CD1c-positive myeloid dendritic cell (primary cell): ENCODE results near the gene ECHS1.
"Not testable (repeated sequence)": the region's sequence is repeated elsewhere in the genome, so short reads cannot be mapped to it uniquely, and the experiment has no call there.

ENCODE experiments used
- DNase-seq: peaks from one replicate; pipeline ENCODE4 v3.0.0-alpha.2; 2016; ENCODE audit errors: extremely low spot score

Gene ECHS1

DNA sequence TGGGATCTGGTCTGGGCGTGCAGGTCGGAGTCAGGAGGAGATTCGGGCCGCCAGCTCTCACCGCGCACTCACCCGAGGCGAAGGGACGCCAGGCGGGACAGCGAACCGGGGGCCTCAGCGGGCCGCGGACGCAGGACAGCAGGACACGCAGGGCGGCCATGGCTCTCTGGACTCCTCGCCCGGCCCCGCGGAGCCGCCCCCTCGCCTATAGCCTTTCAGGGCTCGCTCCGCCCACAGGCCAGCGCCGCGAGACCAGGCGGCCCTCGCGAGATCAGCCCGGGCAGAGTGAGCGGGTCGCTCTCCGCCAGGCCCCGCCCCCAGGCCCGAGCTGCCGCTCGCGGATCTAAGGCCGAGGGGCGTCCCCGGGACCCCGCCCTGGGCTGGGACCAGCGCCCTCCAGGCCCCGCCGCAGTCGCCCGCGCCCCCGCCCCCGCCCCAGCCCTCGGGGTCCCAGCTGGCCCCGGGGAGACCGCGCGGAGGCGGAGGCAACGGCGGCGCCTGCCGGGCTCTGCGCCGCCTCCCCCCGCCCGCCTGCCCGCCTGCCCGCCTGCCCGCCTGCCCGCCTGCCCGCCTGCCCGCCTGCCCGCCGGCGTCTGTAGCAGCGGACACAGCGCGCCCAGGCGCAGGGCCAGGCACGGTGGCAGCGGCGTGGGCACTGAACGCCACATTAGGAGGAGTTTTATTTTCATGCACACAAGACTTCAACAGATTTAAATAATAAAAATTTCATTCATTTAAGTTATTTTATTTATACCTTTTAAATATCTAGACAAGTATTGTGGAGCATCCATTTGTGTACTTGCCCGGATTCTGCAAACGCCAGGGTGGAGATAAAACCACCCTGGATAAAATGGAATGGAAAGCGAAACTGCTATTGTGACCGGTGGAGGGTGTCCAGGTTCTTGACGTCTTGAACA, at the start of gene ECHS1:
TSS of gene ECHS1 (minus strand) at position 181 of the 917 bp plus-strand sequence. CDS start at position 160, 21 bp downstream.
- DNase-seq, result peak; percentile 98

DNA sequence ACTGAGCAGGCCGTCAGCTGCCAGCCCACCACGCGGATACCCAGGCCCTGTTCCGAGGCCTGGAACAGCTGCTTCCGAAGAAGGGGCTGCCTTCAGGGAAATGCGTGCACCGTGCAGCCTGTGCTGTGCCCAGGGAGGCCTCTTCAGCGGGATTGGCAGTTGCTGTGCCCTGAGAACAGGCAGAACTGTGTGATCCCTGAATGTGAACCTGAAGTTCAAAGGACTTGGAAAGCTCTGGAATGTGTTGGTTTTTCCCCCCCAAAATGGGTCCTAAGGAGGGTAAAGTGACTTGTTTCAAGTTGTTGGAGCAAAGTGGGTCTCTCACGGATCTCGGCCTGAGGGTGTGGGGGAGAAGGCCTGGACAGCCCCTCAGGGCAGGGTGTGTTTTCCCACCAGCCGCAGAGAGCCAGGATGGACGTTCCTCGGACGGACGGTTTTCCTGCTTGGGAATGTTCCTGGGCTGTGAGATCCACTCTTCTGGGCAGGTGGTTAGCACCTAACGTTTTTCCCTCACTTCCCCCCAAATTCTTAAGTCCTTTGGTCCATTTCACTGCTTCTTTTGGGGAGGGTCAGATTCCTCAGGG, 49.2 kb upstream of the ECHS1 start:
- no peak for DNase-seq

DNA sequence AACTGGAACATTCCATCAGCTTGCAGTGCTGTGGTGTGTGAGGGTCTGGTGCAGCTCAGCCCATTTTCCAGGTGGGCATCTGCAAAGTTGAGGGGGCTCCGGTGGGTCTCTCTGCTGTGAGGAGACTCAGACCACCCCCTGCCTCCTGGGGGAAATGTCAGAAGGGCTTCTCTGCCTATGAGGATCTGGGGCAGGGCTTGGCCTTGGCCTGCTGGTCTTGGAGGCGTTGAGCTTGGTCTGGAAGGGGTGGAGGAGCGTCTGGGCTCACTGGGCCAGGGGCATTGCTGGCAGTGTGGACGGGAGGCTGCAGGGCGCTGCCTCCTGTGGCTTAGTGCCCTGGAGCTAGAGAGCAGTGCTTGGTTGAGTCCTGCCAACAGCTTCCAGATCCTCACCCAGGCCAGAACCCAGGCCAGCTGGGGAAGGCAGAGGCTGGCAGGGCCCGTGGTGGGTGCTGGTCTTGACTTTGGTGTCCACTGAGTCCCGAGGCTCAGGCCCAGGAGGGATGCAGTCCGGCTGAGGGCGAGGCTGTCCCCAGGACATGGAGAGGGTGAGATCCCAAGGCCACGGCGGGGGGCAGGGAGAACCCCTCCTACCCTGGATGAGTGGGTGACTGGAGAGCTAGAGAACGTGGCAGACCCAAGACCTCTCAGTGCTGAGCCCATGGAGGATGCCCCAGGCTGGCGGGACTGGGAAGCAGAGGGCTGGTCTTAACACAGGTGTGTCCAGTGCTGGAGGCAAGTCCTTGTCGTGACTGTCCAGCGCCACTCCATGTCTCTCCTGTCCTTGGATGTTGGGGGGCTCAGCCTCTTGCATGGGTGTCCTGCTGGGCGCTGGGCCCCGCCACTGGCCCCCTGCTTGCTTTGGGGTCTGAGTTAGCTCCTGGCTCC, 48.4 kb upstream of the ECHS1 start:
- DNase-seq, result no peak

DNA sequence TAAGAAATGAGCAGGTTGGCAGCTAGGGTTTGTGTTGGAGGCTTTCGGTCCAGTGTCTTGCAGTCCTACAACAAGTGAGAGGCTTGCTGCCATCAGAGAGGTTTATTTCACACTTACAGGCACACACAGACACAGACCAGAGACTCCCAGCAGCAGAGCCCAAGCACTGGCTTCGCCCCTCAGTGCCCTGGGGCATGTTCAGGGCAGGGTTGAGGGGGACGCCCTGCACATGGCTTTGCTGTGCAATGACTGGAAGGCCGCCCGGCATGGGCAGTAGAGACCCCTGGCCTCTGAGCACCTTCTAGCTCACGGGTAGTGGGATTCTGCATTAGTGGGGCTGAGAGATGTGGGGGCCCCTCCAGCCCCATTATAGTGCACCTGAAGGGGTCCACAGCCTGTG, 47.4 kb upstream of the ECHS1 start:
- DNase-seq, result no peak

DNA sequence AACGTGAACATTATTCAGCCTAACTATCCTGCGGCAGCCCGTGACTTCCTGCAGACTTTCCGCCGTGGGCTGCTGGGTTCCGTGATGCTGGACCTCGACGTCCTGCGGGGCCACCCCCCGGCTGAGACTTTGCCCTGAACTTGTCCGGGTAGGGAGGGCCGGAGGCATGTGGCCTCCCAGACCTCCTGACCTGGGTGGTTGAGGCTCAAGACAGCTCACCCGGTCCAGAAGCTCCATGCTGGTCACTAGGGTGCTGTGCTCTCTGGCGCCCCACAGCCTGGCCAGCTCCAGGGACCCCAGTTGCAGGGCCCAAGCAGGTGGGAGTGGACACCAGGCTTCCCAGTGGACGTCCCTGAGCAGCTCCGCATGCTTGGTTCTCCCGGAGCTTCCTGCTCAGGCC, 46.9 kb upstream of the ECHS1 start:
- DNase-seq, result no peak

DNA sequence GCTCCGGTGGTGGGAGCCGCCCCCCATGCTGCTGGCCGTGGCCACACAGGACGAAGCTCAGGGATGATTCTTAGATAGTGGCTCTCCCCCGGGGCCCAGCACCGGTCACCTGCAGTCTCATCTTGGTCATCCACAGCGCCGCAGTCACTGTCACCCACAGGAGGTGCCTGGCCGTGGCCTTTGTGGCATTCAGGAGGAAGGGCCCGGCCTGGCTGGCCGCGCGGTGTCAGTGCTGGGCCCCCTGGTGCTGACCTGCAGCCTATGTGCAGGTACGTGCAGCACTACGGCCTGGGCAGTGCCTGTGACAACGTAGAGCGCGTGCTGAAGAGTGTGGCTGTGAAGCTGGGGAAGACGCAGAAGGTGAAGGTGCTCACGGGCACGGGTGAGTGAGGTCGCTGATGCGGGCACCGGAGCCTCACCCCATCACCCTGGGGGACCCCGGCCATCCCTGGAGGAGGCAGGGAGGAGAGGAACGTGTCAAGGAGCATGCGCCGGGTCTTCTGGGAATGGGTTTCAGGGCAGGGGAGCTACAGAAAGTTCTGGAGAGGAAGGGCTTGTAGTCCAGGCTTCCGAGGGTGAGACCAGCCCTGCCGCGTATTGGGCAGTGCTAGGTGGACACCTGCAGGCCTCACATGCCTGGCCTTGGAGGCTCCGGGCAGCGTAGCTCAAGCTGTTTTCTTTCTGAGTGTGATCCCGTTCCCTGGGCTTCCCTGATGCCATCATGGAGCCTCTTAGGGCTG, 46.2 kb upstream of the ECHS1 start:
- DNase-seq, result no peak

DNA sequence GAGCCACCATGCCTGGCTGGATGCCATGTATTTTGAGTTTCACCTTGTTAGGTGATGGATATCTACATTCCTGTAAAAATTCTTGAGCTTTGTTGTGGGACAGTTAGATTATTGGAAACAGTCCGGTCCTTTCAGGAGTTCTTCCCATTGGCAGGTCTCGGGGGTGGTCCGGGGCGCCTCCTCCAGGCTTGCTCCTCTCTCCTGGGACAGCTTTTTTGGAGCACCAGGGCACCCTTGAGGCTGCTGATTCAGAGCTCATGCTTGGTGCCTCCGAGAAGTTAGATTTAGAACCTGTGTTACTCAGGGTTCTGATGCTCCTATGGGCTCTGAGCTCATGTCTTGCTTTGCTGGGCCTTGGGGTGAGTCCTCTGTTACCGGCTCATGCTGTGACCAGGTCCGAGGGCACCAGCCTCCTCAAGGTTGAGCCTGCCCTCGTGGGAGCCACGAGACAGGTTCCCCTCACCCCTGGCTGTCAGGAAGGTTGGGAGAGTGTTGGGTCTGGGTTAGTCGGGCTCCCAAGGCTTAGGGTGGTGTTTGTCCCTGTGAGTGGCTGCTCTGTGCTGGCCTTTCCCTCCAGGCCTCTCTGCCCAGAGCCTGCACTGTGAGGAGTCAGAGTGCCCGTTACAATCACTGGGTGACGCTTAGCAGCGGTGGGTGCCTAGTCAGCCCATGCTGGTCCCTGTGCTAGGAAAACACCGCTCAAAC, 45.3 kb upstream of the ECHS1 start:
- DNase-seq, result no peak

DNA sequence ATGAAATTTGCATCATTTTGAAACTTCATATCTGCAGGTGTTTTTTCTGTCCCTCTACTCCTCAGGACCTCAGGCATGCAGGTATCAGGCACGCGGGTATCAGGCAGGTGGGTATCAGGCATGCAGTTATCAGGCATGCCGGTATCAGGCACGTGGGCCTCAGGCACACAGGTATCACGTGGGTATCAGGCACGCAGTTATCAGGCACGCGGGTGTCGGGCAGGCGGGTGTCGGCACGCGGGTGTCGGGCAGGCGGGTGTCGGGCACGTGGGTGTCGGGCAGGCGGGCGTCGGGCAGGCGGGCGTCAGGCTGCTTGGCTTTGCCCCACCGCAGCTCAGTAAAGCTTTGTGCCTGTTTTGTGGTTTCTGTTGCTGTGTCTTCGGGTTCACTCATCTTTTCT, 42.6 kb upstream of the ECHS1 start:
- DNase-seq, result no peak

DNA sequence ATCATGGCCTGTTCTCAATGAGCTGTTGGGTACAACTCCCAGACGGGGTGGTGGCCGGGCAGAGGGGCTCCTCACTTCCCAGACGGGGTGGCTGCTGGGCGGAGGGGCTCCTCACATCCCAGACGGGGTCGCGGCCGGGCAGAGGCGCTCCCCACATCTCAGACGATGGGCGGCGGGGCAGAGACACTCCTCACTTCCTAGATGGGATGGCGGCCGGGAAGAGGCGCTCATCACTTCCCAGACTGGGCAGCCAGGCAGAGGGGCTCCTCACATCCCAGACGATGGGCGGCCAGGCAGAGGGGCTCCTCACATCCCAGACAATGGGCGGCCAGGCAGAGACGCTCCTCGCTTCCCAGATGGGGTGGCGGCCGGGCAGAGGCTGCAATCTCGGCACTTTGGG, 41.2 kb upstream of the ECHS1 start:
- not testable (repeated sequence) for DNase-seq

DNA sequence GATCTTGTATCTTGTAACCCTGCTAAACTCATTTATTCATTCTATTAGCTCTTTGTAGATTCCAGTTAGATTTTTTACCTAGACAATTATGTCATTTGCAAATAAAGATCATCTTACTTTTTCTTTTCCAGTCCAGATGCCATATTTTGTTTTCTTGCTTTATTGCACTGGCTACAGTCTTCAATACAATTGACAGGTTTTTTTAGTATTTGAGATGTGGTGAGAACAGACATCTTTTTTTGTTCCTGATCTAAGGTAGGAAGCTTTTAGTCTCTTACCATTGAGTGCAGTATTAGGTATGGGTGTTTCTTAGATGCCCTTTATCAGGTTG, 39.2 kb upstream of the ECHS1 start:
- DNase-seq, result no peak

DNA sequence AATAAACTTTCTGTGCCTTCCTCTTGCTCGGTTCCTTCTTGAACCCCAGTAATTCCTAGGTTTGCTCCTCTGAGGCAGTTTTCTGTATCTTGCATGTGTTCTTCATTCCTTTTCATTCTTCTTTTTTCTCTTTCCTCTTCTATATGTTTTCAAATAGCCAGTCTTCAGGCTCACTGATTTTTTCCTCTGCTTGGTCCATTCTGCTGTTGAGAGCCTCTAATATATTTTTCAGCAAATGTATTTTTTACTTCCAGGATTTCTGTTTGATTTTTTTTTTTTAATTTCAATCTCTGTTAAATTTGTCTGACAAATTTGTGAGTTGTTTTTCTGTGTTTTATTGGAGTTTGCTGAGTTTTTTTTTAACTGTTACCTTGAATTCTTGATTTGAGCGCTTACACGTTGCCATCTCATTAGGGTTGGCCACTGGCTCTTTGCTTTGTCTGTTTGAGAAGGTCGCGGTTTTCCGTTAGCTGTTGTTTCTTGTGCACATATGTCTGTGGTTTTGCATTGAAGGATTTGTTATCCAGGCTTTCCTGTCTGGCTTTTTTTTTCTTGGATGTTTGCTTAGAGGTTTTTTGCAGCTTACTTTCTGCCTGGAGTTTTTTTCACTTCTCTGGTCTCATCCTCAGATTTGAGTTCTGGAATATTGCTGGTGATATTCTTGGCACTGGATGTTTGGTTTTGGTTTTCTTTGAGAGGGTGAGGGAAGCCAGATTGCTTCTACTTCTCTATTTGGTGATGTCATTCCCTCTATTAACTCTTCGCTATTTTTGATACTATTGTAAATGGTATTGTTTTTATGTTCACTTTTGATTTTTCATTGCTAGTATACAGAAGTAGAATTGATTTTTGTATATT, 38.6 kb upstream of the ECHS1 start:
- DNase-seq, result no peak

DNA sequence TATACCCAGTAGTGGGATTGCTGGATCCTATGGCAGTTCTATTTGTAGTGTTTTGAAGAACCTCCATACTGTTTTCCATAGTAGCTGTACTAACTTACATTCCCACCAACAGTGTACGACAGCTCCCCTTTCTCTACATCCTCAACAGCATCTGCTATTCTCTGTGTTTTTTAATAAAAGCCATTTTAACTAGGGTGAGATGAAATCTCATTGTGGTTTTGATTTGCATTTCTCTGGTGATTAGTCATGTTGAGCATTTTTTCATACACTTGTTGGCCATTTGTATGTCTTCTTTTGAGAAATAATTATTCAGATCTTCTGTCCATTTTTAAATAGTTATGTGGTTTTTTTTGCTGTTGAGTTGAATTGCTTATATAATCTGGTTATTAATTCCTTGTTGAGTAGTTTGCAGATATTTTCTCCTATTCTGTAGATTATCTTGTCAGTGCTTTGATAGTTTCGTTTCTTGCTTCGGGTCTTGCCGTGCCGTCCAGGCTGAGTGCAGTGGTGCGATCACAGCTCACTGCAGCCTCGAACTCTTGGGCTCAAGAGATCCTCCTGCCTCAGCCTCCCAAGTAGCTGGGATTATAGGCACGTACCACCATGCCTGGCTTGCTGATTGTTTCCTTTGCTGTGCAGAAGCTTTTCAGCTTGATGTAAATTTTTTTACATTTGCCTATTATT, 32.8 kb upstream of the ECHS1 start:
- no peak for DNase-seq

DNA sequence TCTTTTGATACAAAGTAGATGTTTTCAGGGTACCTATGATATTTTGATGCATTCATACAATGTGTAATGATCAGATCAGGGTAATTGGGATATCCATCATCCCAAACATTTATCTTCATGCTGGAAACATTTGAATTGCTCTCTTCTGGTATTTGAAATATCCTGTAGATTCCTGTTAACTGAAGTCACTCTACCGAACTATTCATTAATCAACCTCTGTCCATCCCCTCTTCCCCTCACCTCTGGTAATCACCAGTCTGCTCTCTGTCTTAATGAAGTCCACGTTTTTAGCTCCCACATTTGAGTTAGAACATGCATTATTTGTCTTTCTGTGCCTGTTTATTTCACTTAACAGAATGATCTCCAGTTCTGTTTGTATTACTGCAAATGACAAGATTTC, 32.1 kb upstream of the ECHS1 start:
- DNase-seq, result no peak

DNA sequence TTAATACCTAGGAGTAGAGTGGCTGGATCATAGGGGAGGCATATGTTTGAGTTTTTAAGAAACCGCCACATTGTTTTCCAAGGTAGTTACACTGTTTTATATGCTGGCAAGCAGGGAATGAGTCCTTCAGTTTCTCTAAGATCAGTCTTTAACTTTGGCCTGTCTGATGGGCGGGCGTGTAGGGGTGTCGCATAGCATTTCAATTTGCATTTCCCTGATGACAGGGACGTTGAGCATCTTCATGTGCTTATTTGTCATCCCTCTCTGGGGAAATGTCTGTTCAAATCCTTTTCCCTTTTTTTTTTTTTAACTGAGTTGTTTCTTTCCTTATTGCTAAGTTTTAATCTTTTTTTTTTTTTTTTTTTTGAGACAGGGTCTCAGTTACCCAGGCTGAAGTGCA, 30.6 kb upstream of the ECHS1 start:
- DNase-seq, result no peak

DNA sequence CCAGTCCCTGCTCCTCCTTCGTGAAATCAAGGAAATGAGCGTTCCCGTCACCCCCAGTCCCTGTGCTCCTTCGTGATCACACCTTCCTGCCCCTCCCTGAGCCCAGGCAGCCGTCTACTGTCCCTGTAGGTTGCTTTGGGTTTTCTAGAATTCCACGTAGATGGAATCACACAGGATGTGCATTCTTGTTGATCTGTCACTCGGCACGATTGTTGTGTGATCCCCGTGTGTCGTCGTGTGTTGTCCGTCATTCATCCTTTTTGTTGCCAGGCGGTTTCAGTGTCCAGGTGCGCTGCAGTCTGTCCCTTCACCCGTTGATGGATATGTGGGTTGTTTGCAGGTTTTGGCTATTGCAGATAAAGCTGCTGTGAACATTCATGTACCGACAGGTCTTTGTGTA, 30.2 kb upstream of the ECHS1 start:
- DNase-seq, result no peak

DNA sequence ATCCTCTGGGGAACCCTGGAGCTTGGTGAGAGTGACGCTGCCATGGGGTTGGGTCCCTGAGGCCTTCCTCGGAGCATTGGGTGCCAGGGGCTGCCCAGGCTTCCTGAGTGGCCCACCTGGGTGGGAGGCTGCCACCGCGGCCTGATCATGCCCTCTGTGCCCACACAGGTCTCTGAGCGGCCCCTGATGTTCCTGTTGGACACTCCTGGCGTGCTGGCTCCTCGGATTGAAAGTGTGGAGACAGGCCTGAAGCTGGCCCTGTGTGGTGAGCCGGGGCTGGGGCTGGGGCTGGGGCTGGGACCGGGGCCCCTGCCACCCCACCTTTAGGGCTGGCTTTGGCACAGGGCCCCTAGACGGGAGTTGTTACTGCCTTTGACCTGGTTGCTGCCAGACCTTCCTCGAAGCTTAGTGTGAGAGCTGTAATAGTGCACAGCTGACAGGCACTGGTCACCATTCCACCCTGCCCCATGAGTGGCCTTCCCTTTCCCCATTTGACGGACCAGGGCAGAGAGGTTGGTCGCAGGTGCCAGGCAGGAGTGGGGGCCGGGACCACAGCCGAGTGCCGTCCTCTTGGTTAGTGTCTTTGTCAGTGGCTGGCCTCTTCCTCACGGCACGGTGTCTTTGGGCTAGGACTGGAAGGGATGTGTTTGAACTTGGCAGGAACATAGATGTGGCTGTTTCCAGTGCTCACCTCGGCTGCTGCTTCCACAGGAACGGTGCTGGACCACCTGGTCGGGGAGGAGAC, 29.0 kb upstream of the ECHS1 start:
- no peak for DNase-seq

DNA sequence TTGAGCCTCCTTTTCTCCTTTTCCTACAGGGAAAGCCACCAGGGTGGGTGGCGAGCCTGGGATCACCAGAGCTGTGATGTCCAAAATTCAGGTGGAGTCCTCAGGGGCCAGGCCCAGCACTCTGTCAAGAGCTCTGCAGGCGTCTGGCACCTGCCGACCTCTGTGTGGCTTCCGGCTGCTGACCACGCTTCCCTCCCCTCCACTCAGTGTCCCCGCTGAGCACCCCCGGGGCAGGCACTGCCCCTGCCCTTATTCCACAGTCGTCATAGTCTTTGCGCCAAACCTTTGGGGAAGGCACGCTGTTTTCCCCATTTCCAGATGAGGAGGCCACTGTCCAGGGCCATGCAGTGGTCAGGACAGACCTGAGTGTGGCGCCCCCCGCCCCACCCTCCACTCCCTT, 28.3 kb upstream of the ECHS1 start:
- DNase-seq, result no peak

DNA sequence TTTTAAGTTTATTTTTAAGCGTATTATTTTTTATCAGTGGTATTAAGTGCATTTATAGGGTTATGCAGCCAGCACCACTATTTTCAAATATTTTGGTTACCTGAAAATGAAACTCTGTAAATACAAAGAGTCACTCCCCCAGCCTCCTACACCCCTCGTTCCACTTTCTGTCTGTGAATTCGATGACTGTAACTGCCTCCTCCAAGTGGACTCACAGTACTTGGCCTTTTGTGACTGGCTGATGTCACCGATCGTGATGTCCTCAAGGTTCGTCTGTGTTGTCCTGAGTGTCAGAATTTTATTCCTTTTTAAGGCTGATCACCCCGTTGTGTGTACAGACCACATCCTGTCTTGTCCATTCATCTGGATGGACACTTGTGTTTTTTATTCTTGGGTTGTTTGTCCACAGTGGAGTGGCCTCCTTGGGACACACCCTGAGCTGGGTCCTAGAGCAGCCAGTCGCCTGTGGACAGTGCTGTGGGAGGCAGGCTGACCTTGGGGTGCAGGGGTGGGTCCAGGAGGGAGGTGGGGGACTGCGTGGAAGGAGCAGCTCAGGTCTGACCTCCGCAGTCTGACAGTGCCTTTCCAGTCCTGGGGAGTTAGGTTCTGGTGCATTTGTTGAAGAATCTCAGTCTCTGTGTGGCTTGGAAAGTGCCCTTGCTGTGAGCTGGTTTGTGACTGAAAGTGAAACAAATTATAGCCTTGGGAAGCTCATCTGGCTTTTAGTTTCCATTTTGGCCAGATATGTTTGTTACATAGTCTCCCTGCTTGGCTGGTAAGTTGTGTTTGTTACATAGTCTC, 27.7 kb upstream of the ECHS1 start:
- DNase-seq, result no peak
